GM21381 (cell line): ENCODE results near the gene USP17L21.
"Not testable (repeated sequence)": the region's sequence is repeated elsewhere in the genome, so short reads cannot be mapped to it uniquely, and the experiment has no call there.

Experiments used
- ATAC-seq: cut with Tn5 transposase; IDR thresholded peaks from one replicate; pipeline ENCODE4 v1.9.1; 2021; ENCODE audit warnings: mild to moderate bottlenecking, moderate library complexity; ENCODE audit not compliant: unreplicated experiment

The USP17L21 gene

GRCh38 chr4:9262572-9262971 is at the start of gene USP17L21:
Gene USP17L21 (plus strand): TSS chr4:9262872. CDS start chr4:9262872, 0 bp downstream.
- not testable (repeated sequence) for ATAC-seq

GRCh38 chr4:9214701-9215100 is 48.0 kb upstream of the USP17L21 start:
- ATAC-seq, result not testable (repeated sequence)

- ATAC-seq, result not testable (repeated sequence)
These were observed 47.6 kb upstream of the USP17L21 start, which contains the start of gene USP17L11 for GRCh38 chr4:9215105-9215504. Gene USP17L11 (plus strand): TSS chr4:9215405. CDS start chr4:9215405, 0 bp downstream.

GRCh38 chr4:9219852-9220251 is 42.8 kb upstream of the USP17L21 start, which contains the start of gene USP17L12:
Gene USP17L12 (plus strand): TSS chr4:9220152. CDS start chr4:9220152, 0 bp downstream.
- ATAC-seq, result not testable (repeated sequence)

- ATAC-seq, result not testable (repeated sequence)
These were observed 38.1 kb upstream of the USP17L21 start, which contains the start of gene USP17L13 for GRCh38 chr4:9224596-9224995. Gene USP17L13 (plus strand): TSS chr4:9224896. CDS start chr4:9224896, 0 bp downstream.

- not testable (repeated sequence) for ATAC-seq
These were observed 32.4 kb upstream of the USP17L21 start for GRCh38 chr4:9230249-9230648.

- ATAC-seq, result not testable (repeated sequence)
These were observed 28.6 kb upstream of the USP17L21 start, which contains the start of gene USP17L15 for GRCh38 chr4:9234085-9234484. Gene USP17L15 (plus strand): TSS chr4:9234385. CDS start chr4:9234385, 0 bp downstream.

- not testable (repeated sequence) for ATAC-seq
These were observed 24.2 kb upstream of the USP17L21 start for GRCh38 chr4:9238461-9238860.

GRCh38 chr4:9243579-9243978 is 19.1 kb upstream of the USP17L21 start, which contains the start of gene USP17L17:
Gene USP17L17 (plus strand): TSS chr4:9243879. CDS start chr4:9243879, 0 bp downstream.
- ATAC-seq, result not testable (repeated sequence)

- ATAC-seq, result not testable (repeated sequence)
These were observed 14.6 kb upstream of the USP17L21 start, which contains the start of gene USP17L18 for GRCh38 chr4:9247953-9248680. Gene USP17L18 (plus strand): TSS chr4:9248630. CDS start chr4:9248630, 0 bp downstream.

GRCh38 chr4:9253078-9253477 is 9.6 kb upstream of the USP17L21 start, which contains the start of gene USP17L19:
Gene USP17L19 (plus strand): TSS chr4:9253378. CDS start chr4:9253378, 0 bp downstream.
- ATAC-seq, result not testable (repeated sequence)

- ATAC-seq, result not testable (repeated sequence)
These were observed 4.8 kb upstream of the USP17L21 start, which contains the start of gene USP17L20 for GRCh38 chr4:9257824-9258223. Gene USP17L20 (plus strand): TSS chr4:9258124. CDS start chr4:9258124, 0 bp downstream.

- ATAC-seq, result not testable (repeated sequence)
These were observed 4.6 kb downstream of the USP17L21 start, which contains the start of gene USP17L22 for GRCh38 chr4:9267319-9267718. Gene USP17L22 (plus strand): TSS chr4:9267619. CDS start chr4:9267619, 0 bp downstream.

GRCh38 chr4:9271719-9272118 is 9.0 kb downstream of the USP17L21 start:
- not testable (repeated sequence) for ATAC-seq
